ENCODE results near the gene LHX5.

The LHX5 gene

GRCh38 chr12:113438523-113439300 lies 33.0 kb downstream of the LHX5 start:
- DNase-seq = no peak

- DNase-seq = no peak
Observed at GRCh38 chr12:113437729-113438100, 34.0 kb downstream of the LHX5 start.

- no peak for DNase-seq
Observed at GRCh38 chr12:113436993-113437728, 34.5 kb downstream of the LHX5 start.

- DNase-seq = no peak
Observed at GRCh38 chr12:113436586-113436985, 35.1 kb downstream of the LHX5 start.

GRCh38 chr12:113435367-113435766 lies 36.3 kb downstream of the LHX5 start:
- DNase-seq = no peak

GRCh38 chr12:113432986-113433385 lies 38.7 kb downstream of the LHX5 start:
- DNase-seq = no peak

- DNase-seq = no peak
Observed at GRCh38 chr12:113428482-113428881, 43.2 kb downstream of the LHX5 start.

DNA sequence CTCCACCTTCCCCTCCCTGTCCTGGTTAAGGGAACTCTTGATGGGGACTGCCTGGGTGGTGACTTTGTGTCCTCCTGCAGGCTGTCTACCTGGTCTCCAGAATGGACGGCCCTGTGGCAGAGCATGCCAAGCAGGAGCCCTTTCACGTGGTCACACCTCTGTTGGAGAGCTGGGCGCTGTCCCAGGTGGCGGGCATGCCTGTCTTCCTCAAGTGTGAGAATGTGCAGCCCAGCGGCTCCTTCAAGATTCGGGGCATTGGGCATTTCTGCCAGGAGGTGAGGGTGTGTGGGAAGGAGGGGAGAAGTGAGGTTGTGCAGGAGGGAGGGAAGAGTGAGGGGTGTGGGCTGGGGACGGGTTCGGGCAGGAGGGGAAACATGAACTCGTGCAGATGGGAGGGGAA lies 43.8 kb downstream of the LHX5 start:
- DNase-seq = no peak

GRCh38 chr12:113425960-113426453 lies 45.7 kb downstream of the LHX5 start:
- no peak for DNase-seq

GRCh38 chr12:113424915-113425823 lies 46.5 kb downstream of the LHX5 start:
- peak; percentile 31 for DNase-seq

- no peak for DNase-seq
Observed at GRCh38 chr12:113424456-113424855, 47.2 kb downstream of the LHX5 start.

DNA sequence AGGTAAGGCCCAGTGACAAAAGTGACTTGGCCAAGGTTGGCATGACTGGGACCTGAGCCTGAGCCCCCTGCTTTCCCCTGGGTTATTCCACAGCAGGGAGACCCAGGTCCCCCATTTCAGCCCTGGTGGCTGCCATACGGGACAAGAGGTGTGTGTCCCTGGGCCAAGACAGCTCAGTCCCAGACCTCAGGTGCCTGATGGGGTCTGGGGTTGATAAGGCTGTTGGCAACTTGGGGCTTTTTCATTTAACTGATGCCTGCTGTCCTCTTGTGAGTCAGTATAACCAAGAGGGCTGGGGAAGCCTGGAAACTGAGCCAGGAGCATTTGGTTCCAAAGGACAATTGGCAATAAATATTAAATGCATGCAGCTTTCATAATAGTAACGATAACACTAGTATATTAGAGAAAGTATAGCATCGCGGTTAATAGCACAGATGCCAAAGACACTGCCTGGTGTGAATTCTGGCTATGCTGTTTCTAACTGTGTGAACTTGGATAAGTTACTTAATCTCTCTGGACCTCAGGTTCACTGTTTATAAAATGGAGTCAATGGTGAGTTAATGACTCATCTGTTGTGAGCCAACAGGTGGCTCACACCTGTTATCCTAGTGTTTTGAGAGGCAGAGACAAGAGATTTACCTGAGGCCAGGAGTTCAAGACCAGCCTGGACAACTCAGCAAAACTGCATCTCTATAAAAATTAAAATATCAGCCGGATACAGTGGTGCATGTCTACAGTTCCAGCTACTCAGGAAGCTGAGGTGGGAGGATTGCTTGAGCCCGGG lies 48.6 kb downstream of the LHX5 start:
- no peak for DNase-seq

GRCh38 chr12:113422030-113422885 lies 49.4 kb downstream of the LHX5 start, which contains the start of gene SDSL:
SDSL (plus strand) TSS chr12:113422380; CDS start chr12:113427983, 5,603 bp downstream.
- peak; percentile 51 for DNase-seq

DNA sequence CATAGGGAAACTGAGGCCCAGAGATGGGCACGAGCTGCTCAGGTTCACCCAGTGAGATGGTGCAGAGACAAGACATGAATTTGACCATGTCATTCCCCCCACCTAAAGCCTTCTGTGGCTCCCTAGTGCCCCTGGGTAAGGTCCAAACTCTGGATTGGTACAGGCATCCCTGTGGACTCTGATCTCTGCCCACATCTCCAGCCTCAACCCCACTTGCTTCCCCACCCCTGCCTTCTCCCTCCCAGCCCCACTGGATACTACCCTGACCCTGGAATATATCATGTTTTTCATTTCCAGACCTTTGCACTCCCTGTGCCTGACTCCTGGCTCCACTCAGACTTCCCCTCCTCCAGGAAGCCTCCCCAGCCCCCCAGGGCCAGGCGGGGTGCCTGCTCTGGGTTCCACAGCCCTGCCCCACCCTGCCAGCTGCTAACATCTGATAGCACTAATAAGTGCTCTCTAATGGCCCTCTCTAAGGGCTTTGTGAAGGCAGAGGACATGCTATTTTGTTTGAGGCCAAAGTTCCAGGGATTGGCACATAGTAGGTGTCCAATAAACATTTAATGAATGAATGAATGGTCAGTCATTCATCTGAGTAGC lies 50.6 kb downstream of the LHX5 start:
- no peak for DNase-seq

DNA sequence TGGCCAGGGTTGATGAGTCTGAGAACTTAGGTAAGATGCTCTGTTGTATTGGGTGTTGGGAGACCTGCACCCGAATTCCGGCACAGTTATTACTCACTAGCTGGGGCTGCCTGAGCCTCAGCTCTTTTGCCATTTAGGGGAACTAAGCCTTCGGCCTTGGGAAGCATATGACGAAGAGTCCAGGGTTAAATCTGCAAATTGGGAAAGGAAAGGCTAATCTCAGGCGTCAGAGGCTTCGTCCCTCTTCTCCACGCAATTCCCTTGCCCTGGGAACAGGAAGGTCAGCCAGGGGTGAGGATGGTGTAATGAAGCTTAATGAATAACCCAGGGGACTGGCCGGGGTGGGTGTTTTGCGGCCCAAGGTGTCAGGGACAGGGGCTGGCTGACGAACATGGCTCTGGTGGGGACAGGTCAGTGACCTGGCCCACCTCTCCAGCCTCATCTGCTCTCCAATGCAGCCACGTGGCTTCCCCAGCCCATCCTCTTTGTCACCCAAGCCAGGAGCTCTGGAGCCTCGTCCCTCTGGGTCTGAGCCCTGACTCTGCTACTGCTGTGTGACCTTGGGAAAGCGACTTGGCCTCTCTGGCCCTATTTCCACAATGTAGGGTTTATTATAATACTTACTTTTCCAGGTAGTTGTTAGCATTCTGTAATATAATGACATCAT lies 53.3 kb downstream of the LHX5 start:
- DNase-seq = no peak

GRCh38 chr12:113416091-113416754 lies 55.4 kb downstream of the LHX5 start:
- DNase-seq = no peak

GRCh38 chr12:113414519-113415038 lies 57.1 kb downstream of the LHX5 start:
- DNase-seq = no peak

DNA sequence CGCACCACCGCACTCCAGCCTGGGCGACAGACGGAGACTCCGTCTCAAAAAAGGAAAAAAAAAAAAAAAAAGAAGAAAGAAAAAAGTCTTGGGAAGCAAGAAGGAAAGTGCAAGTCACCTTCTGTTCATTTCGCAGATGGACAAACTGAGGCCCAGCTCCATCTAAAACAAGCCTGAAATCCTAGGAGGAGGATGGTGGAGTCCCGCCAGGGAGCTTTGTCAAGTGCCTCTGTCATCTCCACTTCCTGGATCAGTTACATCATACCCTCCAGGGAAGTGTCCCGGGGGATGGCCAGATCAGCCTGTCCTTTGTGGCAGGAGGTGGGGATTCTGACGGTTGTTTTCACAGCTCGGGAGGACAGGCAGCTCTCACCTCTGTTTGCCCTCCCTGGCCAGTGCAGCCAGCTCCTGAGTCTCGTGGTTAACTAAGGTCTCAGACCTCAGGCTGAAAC lies 58.2 kb downstream of the LHX5 start:
- DNase-seq = no peak

Measured in SHP77 treated with DMSO at 0.1 percent for 48 hours (cell line).